ENCODE results near the gene L1TD1.
"Not testable (repeated sequence)": the region's sequence is repeated elsewhere in the genome, so short reads cannot be mapped to it uniquely, and the experiment has no call there.

The L1TD1 gene

DNA sequence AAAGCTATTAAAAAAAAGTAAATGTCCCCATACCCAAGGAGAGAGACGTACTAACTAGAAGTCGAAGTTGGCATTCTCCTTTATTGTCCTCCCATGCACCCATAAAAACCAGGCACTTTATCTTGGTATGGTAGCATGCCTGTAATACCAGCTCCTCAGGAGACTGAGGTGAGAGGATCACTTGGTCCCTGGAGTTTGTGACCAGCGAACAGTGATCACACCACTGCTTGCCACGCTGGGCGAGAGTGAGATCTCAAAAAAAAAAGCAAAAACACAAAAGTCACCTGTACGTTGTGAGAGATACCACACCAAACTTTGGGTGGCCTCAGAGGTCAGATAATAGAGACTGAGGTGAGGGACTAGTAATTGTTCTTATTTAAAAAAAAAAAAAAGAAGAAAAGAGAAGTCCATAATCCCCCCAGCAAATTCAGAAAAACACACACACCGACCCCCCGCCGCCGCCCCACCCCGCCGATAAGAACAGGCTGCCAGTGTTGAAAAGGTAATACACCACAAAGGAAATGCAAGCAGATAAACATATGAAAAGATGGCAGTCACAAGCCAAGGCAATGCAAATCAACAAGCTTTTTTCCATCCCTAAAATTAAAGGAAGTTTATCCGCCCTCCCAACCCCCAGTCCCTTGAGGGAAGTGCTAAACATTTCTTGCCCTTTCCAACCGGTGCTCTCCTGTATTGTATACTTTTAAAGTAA is 3.6 kb downstream of the L1TD1 start:
- DNase-seq (ENCODE audit: low spot score): no peak

DNA sequence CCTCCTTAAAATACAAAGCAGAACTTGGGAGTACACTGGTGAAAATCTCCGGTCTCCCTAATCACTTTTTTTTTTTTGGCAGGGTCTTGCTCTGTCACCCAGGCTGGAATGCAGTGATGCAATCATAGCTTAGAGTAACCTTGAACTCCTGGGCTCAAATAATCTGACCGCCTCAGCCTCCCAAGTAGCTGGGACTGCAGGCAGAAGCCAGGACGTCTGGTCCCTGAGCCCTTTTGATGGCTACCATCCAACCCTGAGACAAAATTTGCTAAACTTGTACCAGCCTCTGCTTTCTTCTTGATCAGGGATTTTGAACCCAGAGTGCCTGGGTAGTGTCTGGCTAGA is 4.1 kb downstream of the L1TD1 start:
- no peak for DNase-seq (ENCODE audit: low spot score)

DNA sequence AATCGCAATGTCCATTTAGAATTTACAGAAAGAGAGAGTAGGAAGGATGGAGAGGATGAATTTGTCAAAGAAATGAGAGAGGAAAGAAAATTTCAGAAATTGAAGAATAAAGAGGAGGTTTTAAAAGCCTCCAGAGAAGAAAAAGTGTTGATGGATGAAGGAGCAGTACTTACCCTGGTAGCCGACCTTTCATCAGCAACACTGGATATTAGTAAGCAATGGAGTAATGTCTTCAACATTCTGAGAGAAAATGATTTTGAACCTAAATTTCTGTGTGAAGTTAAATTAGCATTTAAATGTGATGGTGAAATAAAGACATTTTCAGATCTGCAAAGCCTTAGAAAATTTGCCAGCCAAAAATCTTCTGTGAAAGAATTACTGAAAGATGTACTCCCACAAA is 12.5 kb downstream of the L1TD1 start:
- no peak for DNase-seq (ENCODE audit: low spot score)

DNA sequence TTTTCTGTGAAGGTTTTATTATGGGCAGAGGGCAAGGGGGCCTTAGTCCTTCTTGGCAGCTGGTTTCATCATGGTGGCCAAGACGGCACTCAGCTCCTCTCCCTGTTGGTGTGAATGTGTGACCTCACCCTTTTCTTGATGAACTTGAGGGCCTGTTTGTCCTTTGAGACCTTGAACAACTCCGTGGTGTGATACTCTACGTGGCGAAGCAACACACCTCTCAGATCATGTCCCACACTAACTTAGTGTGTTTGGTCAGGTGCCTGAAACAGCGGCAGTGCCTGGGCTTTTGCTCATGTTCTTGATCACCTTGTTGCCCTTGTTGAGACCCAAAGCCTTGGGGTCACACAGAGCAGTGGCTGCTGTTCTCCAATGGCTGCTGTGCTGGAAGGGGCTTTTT is 13.4 kb downstream of the L1TD1 start:
- no peak for DNase-seq (ENCODE audit: low spot score)

DNA sequence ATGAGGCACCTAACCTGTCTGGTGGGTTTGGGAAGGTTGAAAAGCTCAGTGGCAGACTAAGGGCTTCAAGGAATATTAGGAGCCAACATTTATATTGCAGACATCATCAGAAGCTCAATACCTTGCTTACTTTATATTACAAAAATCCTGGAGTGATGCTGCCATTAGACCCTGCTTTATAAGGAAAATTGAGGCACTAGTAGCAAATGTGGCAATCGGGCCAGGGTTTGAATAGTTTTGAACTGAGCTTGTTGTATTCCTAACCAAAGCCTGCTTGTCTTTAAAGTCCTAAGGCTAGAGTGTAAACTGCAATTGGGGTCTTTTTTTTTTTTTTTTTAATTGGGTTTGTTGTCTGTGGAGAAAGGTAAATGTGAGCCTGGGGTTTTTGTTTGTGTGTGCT is 14.3 kb downstream of the L1TD1 start:
- no peak for DNase-seq (ENCODE audit: low spot score)

DNA sequence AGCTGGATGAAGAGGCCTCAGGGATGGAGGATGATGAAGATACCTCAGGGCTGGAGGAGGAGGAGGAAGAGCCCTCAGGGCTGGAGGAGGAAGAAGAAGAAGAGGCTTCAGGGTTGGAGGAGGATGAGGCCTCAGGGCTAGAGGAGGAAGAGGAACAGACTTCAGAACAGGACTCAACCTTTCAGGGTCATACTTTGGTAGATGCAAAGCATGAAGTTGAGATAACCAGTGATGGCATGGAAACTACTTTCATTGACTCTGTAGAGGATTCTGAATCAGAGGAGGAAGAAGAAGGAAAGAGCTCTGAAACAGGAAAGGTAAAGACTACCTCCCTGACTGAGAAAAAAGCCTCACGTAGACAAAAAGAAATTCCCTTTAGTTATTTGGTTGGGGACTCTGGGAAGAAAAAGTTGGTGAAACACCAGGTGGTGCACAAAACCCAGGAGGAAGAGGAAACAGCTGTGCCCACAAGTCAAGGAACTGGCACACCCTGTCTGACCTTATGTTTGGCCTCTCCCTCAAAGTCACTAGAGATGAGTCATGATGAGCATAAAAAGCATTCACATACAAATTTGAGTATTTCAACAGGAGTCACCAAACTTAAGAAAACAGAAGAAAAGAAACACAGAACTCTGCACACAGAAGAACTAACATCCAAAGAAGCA is 15.4 kb downstream of the L1TD1 start:
- DNase-seq (ENCODE audit: low spot score): no peak

DNA sequence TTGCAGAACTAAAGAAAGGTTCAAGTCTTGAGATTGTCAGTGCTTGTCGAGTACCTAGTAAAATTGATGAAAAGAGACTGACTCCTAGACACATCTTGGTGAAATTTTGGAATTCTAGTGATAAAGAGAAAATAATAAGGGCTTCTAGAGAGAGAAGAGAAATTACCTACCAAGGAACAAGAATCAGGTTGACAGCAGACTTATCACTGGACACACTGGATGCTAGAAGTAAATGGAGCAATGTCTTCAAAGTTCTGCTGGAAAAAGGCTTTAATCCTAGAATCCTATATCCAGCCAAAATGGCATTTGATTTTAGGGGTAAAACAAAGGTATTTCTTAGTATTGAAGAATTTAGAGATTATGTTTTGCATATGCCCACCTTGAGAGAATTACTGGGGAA is 16.3 kb downstream of the L1TD1 start:
- no peak for DNase-seq (ENCODE audit: low spot score)

DNA sequence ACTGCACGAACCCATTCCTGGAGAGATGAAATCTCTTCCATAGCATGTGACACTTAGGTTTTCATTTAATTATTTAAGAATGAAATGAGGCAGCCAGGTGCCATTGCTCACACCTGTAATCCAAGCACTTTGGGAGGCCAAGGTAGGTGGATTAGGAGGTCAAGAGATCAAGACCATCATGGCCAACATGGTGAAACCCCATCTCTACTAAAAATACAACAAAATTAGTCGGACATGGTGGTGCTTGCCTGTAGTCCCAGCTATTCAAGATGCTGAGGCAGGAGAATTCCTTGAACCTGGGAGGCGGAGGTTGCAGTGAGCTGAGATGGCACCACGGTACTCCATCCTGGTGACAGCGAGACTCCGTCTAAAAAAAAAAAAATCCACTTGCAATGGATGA is 17.8 kb downstream of the L1TD1 start:
- DNase-seq (ENCODE audit: low spot score): no peak

DNA sequence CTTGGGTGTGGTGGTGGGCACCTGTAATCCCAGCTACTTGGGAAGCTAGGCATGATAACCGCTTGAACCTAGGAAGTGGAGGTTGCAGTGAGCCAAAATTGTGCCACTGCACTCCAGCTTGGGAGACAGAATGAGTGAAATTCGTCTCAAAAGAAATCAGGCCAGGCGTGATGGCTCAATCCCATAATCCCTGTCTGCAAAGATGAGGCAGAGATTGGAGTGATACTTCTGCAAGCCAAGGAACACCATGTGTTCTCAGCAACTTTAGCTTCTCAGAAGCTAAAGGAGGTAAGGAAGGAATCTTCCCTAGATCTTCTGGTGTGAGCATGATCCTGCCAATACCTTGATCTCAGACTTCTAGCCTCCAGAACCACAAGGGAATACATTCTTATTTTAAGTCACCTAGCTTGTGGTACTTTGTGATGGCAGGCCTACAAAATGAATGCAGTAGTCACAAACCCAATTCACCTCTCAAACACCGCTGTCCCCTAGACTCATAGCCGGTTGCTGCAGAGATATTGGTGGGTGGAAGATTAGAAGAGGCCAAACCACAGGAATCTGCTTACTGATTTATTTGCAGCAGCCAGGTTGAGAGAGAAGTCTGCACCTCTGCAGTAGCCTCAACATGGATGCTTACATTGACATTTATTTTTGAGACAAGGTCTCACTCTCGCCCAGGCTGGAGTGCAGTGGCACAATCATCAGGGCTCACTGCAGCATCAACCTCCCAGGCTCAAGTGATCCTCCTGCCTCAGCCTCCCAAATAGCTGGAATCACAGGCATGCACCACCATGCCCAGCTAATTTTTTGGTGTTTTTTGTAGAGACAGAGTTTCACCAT is 18.6 kb downstream of the L1TD1 start:
- DNase-seq (ENCODE audit: low spot score): no peak

DNA sequence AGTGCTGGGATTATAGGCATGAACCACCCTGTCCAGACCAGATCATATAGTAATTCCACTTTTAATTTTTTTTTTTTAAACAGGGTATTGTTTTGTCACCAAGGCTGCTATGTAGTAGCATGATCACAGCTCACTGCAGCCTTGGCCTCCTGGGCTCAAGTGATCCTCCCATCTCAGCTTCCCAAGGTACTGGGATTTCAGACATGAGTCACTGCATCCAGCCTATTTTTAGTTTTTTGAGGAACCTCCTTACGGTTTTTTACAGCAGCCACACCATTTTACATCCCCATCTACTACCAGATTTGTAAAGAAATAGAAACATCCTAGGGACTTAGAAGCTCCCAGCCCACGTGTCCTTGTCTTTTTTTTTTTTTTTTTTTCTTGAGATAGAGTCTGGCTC is 24.0 kb downstream of the L1TD1 start:
- no peak for DNase-seq (ENCODE audit: low spot score)

DNA sequence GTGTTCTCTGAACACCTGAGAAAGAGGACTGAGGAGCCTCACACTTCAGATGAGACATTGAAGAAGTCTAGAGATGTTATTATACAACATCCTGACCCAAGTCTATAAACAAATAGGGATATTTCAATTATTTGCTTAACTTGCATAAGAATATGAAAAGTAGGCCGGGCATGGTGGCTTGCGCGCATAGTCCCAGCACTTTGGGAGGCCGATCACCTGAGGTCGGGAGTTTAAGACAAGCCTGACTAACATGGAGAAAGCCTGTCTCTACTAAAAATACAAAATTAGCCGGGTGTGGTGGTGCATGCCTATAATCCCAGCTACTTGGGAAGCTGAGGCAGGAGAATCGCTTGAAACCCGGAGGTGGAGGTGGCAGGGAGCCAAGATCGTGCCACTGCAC is 25.8 kb downstream of the L1TD1 start:
- DNase-seq (ENCODE audit: low spot score): not testable (repeated sequence)

DNA sequence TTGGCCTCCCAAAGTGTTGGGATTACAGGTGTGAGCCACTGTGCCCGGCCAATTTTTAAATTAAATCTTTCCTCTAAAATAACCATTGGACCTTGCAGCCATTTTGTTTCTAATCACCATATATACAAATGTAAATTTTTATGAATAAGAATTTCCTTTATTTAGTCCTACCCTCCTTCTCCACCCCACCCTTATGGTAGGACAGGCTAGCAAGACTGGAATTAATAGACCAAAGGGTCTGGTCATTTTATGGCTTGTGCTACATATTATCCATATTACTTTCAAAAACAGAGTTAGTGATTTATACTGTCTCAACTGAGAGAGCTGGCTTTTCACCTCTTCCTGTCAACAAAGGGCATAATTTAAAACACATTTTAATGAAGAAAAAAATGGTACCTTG is 26.5 kb downstream of the L1TD1 start:
- no peak for DNase-seq (ENCODE audit: low spot score)

DNA sequence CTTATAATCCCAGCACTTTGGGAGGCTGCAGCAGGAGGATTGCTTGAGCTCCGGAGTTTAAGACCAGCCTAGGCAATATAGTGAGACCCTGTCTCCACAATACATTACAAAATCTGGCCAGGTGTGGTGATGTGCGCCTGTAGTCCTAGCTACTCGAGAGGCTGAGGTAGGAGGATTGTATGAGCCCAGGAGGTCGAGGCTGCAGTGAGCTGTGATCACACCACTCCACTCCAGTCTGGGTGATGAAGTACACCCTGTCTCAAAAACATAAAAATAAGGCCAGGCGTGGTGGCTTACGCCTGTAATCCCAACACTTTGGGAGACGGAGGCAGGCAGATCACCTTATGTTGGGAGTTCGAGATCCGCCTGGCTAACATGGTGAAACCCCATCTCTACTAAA is 27.7 kb downstream of the L1TD1 start:
- DNase-seq (ENCODE audit: low spot score): no peak

DNA sequence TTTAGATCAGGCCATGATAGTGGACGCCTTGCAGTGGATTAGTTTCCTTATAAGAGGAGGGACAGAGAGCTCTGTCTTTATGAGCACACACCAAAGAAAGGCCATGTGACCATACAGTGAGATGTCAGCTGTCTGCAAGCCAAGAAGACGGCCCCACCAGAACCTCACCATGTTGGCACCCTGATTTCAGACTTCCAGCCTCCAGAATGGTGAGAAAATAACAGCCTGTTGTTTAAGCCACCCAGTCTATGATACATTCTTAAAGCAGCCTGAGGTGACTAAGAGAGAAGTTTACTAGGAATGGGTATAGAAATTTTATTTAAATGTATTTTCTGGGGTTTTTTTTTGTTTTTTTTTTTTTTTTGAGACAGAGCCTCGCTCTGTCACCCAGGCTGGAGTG is 29.5 kb downstream of the L1TD1 start:
- DNase-seq (ENCODE audit: low spot score): no peak

DNA sequence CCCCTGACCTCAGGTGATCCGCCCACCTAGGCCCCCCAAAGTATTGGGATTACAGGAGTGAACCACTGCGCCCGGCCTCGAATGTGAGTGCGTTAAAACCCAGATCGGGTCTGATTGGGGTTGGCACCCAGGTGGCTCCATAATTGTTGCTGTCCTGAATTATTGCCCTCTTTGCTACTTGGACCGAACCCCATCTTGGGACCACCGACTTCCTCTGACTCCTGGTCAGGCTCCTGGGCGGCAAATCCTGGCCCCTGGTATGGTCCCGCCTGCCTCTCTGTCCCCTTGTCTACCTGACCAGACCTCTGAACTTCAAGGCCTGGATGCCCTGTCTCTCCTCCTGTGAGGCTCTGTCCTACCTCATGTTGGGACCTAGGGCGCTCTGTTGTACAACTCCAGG is 32.8 kb downstream of the L1TD1 start:
- DNase-seq (ENCODE audit: low spot score): no peak

DNA sequence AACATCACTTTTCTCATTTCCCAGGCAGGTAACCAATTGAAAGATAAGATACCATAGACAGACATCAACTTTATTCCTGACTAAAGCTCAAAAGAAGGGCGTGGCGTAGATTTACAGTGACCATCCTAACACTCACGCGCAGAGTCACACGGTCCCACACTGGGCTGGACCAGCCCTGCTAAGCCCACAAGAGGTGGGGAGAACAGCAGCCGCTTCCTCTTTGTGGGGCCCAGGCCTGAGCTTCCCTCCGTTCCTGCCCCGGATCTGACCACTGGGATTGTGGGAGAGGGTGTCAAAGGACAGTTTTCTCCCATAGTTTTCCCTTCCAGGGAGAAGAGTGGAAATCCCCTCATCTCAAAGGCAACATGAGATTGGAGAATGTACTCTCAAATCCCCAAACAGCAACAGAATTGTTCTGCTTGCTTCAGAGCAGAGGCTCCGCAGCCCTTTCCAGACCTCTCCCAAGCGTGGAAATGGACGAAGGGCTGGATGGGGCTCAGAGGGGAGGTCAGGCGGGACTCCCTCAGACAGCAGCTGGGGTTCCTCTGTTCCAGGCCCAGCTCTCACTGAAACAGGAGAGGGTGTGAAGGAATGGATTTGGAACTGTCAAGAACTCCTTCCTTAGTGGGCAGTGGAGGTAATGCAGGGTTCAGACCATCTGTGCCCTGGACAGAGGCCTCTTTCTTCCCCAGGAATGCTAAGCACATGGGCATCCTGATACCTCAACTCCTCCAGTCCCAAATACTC is 33.7 kb downstream of the L1TD1 start:
- DNase-seq (ENCODE audit: low spot score): no peak

DNA sequence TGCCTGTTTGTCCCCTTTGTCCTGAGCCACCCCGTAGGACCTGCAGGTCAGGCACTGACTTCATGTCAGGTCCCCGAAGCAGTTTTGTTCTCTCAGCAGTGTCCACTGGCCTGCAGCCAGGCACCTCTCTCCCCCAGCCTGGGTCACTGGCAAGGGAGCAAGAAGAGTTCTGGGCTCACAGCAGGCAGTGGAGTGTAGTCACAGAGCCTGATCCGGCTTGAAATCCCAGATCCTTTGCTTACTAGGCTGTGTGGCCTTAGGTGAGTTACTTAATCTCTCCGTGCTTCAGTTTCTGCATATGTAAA is 34.2 kb downstream of the L1TD1 start:
- no peak for DNase-seq (ENCODE audit: low spot score)

DNA sequence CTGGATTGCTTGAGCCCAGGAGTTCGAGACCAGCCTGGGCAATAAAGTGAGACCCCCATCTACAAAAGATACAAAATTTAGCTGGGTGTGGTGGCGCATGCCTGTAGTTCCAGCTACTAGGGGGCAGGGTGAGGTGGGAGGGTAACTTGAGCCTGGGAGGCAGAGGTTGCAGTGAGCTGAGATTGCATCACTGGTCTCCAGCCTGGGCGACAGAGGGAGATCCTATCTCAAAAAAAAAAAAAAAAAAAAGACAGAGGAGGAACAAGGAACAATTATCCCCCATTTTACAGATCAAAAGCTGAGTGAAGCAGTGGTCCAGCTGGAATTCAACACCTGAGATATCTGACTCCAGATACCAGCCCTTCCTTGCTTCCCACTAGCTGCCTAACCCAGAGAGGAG is 34.8 kb downstream of the L1TD1 start:
- DNase-seq (ENCODE audit: low spot score): no peak

DNA sequence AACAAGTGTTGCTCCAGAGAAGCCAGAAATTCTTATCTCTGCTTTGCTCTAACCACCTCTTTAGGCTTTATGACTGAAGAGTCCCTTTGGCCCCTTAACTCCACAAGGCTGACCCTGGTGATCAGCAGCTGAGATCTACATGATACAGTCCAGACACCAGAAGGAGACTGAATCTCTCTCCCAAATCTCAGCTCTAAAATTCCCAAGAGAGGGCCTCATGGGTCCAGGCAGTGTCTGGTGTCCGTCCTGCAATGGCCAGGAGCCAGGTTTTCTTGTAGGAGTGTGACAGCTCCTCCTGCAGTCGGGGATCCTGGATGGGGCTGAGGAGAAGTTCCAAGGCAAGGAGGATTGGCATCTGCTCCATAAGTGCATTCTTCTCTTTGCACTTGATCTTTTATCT is 35.3 kb downstream of the L1TD1 start:
- DNase-seq (ENCODE audit: low spot score): no peak

DNA sequence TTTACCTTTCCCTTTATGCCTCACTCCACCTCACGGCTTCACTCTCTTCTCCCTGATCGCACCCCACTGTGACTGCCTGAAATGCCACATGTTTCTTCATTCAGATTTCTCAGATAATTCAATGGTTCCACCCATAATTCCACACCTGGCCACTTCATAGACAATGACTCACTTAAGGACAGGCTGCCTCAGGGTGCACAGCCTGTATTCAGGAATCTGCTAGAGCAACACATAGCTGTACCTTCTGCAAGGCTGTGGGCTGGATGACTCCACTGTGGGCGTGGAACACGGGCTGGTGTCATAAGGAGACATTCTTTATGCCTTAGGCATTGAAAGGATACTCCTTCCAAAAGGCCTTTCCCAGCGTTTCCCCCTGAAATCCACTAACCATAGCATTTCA is 36.1 kb downstream of the L1TD1 start:
- DNase-seq (ENCODE audit: low spot score): no peak

DNA sequence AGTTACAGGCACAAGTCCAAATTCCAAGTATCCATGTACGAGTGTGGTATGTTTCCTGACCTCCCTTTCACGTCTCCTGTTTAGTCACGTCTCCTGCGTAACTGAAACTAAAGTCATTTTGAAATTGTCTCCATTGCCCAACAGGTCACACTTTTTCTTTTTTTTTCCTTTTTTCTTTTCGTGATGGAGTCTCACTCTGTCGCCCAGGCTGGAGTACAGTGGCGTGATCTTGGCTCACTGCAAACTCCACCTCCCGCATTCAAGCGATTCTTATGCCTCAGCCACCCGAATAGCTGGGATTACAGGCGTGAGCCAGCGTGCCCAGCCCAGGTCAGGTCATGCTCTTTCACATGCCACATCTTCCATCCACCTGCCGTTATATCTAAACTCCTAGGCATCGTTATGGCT is 38.2 kb downstream of the L1TD1 start:
- no peak for DNase-seq (ENCODE audit: low spot score)

DNA sequence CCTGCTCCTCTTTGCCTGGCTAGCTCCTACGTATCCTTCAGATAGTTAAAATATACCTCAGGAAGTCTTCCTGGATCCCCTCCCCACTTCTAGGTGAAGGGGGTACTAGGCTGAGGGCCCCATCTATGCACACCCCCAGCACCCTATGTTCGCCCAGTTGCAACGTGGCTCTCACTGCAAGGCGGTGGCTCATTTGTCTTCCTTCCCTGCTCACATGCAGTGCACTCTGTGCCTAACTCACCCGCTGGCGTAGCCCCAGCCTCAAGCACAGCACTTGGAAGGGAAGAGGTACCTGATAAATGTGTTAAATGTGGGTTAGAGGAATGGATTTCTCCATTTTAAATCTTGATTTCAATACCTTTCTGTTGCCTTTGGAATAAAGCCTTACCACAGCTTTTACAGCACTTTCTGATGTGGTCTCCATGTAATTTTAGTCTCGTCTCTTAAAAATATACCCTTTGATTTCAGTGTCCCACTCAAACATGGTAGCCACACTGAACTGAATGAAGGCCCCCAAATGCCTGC is 39.3 kb downstream of the L1TD1 start:
- no peak for DNase-seq (ENCODE audit: low spot score)

DNA sequence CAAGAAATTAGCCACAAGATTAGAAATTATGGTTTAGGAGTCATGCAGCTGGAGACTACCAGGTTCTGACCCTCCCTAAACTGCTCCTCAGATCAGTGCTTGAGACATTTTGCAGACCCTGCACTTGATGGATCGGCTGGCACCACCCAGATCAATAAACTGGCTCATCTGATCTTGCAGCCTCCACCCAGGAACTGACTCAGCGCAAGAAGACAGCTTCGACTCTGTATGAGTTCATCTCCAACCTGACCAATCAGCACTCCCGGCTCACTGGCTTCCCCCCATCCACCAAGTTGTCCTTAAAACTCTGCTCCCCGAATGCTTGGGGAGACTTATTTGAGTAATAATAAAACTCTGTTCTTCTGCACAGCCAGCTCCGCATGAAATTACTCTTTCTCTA is 40.0 kb downstream of the L1TD1 start:
- DNase-seq (ENCODE audit: low spot score): no peak

Data from hematopoietic multipotent progenitor cell treated with erythropoietin and hydrocortisone succinate and interleukin-3 and kit ligand, for 17 days (in vitro differentiated cells).